ENCODE data around the gene VENTX.
A peak's percentile ranks its signal among the peaks of the same experiment; 100 is the strongest.

Gene VENTX

DNA sequence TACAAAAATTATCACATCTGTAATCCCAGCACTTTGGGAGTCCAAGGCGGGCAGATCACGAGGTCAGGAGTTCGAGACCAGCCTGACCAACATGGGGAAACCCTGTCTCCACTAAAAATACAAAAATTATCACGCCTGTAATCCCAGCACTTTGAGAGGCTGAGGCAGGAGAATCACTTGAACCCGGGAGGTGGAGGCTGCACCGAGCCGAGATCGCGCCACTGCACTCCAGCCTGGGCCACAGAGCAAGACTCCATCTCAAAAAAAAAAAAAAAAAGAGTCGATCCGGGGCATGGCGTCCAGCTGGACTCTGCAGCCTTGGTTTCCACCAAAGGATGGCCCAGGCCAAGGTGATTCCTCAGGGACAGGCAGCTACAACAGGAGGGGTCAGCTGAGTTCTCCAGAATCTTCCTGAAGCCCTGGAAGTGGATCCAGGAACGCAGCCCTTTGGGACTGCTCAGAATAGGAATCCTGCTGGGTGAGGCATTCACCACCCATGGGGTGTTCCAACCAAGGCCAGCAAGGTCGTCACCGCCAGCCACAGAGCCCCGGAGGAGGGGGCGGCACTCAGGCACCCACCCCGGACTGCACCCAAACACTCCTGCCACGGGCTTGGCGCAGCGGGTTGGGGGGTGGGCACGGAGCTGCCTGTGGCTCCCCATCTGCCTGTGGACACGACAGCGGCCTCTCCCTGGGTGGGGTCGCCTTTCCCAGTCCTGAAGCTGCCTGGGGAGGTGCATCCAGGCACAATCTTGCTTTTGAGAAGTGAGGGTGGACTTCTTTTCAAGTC lies 19.7 kb upstream of the VENTX start:
- no peak overlapping the region for H3K27ac ChIP-seq (ENCODE audit: extremely low read depth, low read depth, low read length)
- H3K36me3 ChIP-seq (ENCODE audit: control insufficient read depth in 2 of 2, insufficient read depth in 1 of 2, low read length in 2 of 2) = no peaks in the 10 kb centered on the region
- H3K9me3 ChIP-seq (ENCODE audit: control insufficient read depth, insufficient read depth, low read depth, low read length) = no peaks in the 10 kb centered on the region
- H3K4me1 ChIP-seq (ENCODE audit: control insufficient read depth, insufficient read depth, low read length) = no peaks in the 10 kb centered on the region
- TF ChIP-seq ZNF239 (tag by site-specific recombination; IDR thresholded peaks at IDR 0.05) = no peak
- no peak for TF ChIP-seq ZNF529 (tag by site-specific recombination; IDR thresholded peaks at IDR 0.05; ENCODE audit: insufficient replicate concordance)
- peak; percentile 65; the same call in 1 of the 2 replicates for TF ChIP-seq KLF1 (tag by site-specific recombination; IDR thresholded peaks at IDR 0.05)
- CTCF ChIA-PET = no interaction called here
- POLR2A ChIA-PET = no interaction called here
- no peak overlapping the region for H3K4me3 ChIP-seq (ENCODE audit: low read depth, low read length)

DNA sequence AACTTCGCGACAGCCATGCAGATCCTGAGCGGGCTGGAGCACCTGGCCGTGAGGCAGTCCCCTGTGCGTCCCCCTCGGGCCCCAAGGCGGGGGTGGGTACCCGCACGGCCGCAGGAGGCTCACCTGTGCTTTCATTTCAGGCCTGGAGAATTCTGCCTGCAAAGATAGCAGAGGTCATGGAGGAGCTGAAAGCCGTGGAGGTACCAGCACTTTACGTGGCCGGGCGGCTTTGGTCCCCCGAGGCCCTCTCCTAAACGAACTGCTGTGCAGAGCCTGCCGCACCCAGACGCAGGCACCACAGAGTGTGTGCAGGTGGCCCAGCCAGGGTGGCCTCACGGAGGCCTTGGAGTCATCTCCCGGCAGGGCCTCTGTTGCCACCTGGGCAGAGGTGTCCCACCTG lies 18.8 kb upstream of the VENTX start:
- Histone ChIP-seq H3K9me3 (ENCODE audit: control insufficient read depth, insufficient read depth, low read depth, low read length) (no peaks in the 10 kb centered on the region), H3K4me3 (ENCODE audit: low read depth, low read length) (no peak overlapping the region), H3K27ac (ENCODE audit: extremely low read depth, low read depth, low read length) (no peak overlapping the region), H3K4me1 (ENCODE audit: control insufficient read depth, insufficient read depth, low read length) (no peaks in the 10 kb centered on the region), H3K36me3 (ENCODE audit: control insufficient read depth in 2 of 2, insufficient read depth in 1 of 2, low read length in 2 of 2) (no peaks in the 10 kb centered on the region)
- TF ChIP-seq, protein P1, sequence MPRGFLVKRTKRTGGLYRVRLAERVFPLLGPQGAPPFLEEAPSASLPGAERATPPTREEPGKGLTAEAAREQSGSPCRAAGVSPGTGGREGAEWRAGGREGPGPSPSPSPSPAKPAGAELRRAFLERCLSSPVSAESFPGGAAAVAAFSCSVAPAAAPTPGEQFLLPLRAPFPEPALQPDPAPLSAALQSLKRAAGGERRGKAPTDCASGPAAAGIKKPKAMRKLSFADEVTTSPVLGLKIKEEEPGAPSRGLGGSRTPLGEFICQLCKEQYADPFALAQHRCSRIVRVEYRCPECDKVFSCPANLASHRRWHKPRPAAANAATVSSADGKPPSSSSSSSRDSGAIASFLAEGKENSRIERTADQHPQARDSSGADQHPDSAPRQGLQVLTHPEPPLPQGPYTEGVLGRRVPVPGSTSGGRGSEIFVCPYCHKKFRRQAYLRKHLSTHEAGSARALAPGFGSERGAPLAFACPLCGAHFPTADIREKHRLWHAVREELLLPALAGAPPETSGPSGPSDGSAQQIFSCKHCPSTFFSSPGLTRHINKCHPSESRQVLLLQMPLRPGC (tag by site-specific recombination; IDR thresholded peaks at IDR 0.05) = no peak
- TF ChIP-seq ZNF354C (tag by site-specific recombination; IDR thresholded peaks at IDR 0.05; ENCODE audit: borderline replicate concordance, low read depth) (no peak), ZNF561 (tag by site-specific recombination; IDR thresholded peaks at IDR 0.05; ENCODE audit: borderline replicate concordance) (no peak), ZNF16 (tag by site-specific recombination; IDR thresholded peaks at IDR 0.05; ENCODE audit: low read depth) (no peak), ZNF341 (tag by site-specific recombination; IDR thresholded peaks at IDR 0.05; ENCODE audit: low read depth) (no peak)
- ChIA-PET CTCF (no interaction called here), POLR2A (no interaction called here)

- Histone ChIP-seq H3K4me3 (ENCODE audit: low read depth, low read length) (no peak overlapping the region), H3K27ac (ENCODE audit: extremely low read depth, low read depth, low read length) (no peak overlapping the region), H3K9me3 (ENCODE audit: control insufficient read depth, insufficient read depth, low read depth, low read length) (no peaks in the 10 kb centered on the region), H3K36me3 (ENCODE audit: control insufficient read depth in 2 of 2, insufficient read depth in 1 of 2, low read length in 2 of 2) (no peaks in the 10 kb centered on the region), H3K4me1 (ENCODE audit: control insufficient read depth, insufficient read depth, low read length) (no peaks in the 10 kb centered on the region)
- CTCF ChIA-PET = no interaction called here
- POLR2A ChIA-PET = no interaction called here
- TF ChIP-seq ZNF37A (tag by site-specific recombination; IDR thresholded peaks at IDR 0.05) (no peak), ZNF416 (tag by site-specific recombination; IDR thresholded peaks at IDR 0.05) (no peak), ZNF660 (tag by site-specific recombination; IDR thresholded peaks at IDR 0.05) (no peak), ZNF830 (tag by site-specific recombination; IDR thresholded peaks at IDR 0.05; ENCODE audit: low read depth) (no peak), YY1 (tag by site-specific recombination; IDR thresholded peaks at IDR 0.05) (no peak), MEIS1 (CRISPR knock-in tag; IDR thresholded peaks at IDR 0.05; ENCODE audit: borderline replicate concordance) (no peak), ZNF664 (tag by site-specific recombination; IDR thresholded peaks at IDR 0.05) (no peak), OVOL3 (tag by site-specific recombination; IDR thresholded peaks at IDR 0.05) (no peak), ZSCAN18 (tag by site-specific recombination; IDR thresholded peaks at IDR 0.05) (no peak), ZNF16 (tag by site-specific recombination; IDR thresholded peaks at IDR 0.05; ENCODE audit: low read depth) (no peak), ZNF169 (tag by site-specific recombination; IDR thresholded peaks at IDR 0.05) (no peak)
Observed at GRCh38 chr10:133219782-133220181, 17.9 kb upstream of the VENTX start.
